Esophagus muscularis mucosa (tissue), 4 donors: ENCODE data around the gene SIK1.
"Not testable (repeated sequence)": the region's sequence is repeated elsewhere in the genome, so short reads cannot be mapped to it uniquely, and the experiment has no call there.

Source experiments
- EP300 ChIP-seq: sonication (generic); formaldehyde crosslinking; IDR thresholded peaks from one replicate; pipeline ENCODE4 v1.6.1; 2017; ENCODE audit warnings: antibody characterized with exemption
- POLR2A ChIP-seq: fragments of 450-650 bp; IDR thresholded peaks from one replicate; pipeline ENCODE4 v1.6.1; 2017; ENCODE audit warnings: antibody characterized with exemption, moderate library complexity, mild to moderate bottlenecking, low read depth
- TF ChIP-seq, protein P1 (sequence below), 3 experiments: fragments of 200-600 bp in 2 of 3; fragments of 450-650 bp in 1 of 3; sonication (generic) in 2 of 3; IDR thresholded peaks; one replicate each; pipeline ENCODE4 v1.5.1; 2017 to 2019; ENCODE audit warnings: antibody characterized with exemption in 3 of 3, mild to moderate bottlenecking in 2 of 3, moderate library complexity in 1 of 3

DNA sequence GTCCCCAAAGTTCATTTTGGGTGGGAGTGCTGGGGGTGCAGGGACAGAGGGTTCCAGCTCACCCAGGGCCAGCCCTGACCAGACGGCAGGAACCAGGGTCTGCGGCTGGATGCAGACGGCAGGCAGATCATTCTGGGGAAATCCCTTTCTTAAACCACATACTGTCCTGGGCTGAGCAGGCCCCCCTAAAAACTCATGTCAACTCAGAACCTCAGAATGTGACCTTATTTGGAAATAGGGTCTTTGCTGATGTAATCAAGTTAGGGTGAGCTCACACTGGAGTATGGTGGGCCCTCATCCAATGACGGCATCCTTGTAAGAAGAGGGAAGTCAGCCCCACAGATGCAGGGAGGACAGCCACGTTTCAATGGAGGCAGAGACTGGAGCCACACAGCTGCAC is 27.2 kb upstream of the SIK1 start:
- TF ChIP-seq POLR2A, EP300: not testable (repeated sequence)
- TF ChIP-seq, protein P1, sequence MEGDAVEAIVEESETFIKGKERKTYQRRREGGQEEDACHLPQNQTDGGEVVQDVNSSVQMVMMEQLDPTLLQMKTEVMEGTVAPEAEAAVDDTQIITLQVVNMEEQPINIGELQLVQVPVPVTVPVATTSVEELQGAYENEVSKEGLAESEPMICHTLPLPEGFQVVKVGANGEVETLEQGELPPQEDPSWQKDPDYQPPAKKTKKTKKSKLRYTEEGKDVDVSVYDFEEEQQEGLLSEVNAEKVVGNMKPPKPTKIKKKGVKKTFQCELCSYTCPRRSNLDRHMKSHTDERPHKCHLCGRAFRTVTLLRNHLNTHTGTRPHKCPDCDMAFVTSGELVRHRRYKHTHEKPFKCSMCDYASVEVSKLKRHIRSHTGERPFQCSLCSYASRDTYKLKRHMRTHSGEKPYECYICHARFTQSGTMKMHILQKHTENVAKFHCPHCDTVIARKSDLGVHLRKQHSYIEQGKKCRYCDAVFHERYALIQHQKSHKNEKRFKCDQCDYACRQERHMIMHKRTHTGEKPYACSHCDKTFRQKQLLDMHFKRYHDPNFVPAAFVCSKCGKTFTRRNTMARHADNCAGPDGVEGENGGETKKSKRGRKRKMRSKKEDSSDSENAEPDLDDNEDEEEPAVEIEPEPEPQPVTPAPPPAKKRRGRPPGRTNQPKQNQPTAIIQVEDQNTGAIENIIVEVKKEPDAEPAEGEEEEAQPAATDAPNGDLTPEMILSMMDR (IDR thresholded peaks at IDR 0.05): not testable (repeated sequence)
